GM18520 (cell line): Measurements from ENCODE around the gene HIVEP3.
"Not testable (repeated sequence)": the region's sequence is repeated elsewhere in the genome, so short reads cannot be mapped to it uniquely, and the experiment has no call there.

ENCODE experiments used
- ATAC-seq: cut with Tn5 transposase; IDR thresholded peaks from one replicate; pipeline ENCODE4 v1.9.1; 2021; ENCODE audit not compliant: unreplicated experiment

HIVEP3 gene

DNA sequence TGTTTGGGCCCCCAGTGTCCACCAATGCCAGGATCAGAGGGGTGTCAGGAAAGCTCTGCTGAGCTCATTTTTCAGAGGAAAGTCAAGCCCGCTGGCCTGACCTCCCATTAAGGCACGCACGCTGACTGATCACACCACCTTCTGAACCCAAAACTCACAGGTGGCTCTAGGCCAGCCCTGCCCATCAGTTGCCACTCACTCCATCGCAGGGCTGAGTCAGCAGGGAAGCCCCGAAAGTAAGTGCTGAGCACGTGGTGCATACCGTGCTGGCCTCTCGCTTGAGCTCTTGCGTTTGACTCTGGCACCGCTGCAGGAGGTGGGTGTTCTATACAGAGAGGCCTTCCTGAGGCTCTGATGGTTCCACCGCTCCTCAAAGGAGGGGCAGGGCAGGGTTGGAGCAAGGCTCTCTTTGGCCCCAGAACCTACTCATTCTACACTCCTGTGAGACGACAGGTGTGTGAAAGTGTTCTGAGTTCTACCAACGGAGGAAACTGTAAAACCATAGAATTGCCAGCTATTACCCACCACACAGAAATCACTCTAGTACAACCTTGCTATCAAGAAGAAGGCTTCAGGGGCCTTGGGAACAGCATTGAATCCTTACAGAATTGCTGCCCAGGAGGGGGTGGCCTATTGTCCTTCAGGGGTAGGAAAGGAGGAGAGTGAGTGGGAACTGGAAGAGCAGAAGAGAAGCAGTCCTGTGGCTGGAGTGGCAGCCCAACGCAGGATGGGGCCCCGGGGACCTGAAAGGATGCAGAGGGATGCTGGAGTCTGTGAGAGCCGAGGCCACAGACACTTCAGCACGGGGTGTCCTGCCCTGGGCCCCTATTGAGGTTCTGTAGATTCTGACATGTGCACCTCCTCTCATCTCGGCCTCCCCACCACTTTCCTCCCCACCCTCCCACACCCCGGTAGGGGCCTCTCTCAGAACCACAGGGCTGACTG, 219.5 kb downstream of the HIVEP3 start:
- ATAC-seq: peak; percentile 94

DNA sequence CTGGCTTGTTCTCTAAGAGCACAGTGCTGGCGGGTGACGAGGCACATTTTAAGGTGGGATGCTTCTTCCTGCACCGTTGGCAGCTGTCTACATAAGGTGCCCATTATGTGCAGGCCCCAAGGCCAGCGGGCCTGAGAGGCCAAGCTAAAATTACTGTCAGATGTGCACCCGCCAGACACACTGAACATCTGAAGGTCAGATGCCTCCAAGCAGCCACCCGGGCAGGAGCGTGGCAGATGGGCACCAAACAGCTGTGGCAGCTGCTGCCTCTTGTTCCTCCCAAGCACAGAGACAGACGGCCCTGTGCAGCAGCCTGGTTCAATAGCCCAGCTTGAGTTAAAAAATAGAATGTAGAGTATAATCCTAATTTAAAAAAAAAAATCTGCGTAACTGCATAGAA, 222.3 kb downstream of the HIVEP3 start:
- no peak for ATAC-seq

DNA sequence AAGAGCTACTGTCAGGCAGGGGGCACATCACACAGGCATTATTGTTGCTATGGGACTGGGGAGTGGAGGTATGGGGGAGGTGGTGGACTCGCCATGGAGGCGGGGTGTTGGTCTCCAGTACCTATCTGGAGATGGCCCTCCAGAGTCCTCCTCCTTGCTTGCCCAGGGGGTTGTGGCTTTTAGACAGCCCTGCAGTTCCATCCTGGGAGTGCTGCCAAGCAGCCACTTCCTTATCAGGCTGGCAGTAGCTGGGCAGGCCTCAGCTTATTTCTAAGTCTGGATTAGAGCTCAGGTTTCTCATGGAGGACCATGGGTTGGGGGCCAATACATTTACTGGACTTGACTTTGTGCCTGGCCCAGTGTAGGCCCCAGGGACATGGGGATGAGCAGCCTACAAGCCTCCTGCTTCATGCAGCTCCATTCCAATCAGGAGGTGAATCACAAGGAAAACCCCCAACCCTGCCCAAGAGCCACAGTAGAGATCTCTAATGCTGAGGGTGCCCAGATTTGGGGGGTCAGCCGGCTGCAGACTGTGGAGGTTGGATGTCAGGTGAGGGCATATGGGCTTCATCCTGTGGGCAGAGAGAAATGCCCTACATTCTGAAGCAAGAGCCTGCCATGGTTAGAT, 223.5 kb downstream of the HIVEP3 start:
- ATAC-seq: no peak

DNA sequence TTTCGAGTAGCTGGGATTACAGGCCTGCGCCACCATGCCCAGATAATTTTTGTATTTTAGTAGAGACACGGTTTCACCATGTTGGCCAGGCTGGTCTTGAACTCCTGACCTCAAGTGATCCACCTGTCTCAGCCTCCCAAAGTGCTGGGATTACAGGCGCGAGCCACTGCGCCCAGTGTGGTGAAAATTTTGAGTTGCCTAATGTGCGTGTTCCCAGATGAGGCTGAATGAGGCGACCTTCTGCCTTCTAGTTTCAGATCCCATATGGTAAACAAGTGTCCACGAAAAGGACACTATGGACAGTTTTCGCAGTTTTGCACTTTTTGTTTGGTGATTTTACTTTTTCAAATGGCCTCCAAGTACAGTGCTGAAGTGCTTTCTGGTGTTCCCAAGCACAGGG, 226.8 kb downstream of the HIVEP3 start:
- not testable (repeated sequence) for ATAC-seq

DNA sequence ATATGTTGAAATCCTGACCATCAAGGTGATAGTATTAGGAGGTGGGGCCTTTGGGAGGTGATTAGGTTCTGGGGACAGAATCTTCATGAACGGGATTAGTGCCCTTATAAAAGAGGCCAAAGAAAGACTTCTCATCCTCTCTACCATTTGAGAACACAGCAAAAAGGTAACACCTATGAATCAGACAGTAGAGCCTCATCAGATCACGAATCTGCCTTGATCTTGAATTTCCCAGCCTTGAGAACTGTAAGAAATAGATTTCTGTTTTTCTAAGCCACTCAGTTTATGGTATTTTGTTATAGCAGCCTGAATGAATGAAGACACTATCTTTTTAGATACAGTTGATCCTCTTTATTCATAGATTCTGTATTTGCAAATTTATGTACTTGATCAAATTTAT, 227.3 kb downstream of the HIVEP3 start:
- ATAC-seq: no peak

DNA sequence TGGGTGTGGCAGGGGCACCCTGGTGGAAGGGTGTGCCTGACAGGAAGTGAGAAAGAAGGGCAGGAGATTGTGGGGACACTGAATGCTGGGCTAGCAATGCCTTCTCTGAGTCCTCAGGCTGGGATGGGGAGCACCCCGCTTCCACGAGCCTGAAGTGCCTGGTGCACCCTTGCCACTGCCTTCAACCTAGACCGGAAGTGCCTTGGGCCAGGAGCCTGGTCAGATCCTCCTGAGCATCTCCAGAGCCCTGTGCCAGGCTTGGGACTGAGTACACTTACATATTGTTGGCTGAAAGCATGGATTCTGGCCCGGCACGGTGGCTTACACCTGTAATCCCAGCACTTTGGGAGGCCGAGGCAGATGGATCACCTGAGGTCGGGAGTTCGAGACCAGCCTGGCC, 228.4 kb downstream of the HIVEP3 start:
- no peak for ATAC-seq

DNA sequence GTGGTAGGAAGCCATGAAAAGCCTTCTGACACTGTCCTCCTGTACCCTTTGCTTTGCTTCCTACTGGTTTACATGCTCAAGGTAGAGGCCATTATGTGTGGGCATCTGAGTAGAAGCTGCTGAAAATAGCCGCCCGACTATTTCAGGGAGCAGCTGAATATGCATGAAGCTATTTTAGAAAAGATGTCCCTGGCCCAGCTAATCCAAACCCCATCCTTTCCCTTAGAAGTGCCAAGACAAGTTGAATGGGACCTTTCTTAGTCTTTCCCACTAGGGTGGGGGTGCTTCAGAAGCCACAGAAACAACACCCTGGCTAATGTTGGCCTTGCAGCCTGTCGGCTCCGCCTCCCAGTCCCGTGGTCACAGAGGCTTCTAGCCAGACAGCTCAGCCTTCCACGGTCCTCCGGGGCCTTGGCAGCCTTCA, 229.2 kb downstream of the HIVEP3 start:
- no peak for ATAC-seq

DNA sequence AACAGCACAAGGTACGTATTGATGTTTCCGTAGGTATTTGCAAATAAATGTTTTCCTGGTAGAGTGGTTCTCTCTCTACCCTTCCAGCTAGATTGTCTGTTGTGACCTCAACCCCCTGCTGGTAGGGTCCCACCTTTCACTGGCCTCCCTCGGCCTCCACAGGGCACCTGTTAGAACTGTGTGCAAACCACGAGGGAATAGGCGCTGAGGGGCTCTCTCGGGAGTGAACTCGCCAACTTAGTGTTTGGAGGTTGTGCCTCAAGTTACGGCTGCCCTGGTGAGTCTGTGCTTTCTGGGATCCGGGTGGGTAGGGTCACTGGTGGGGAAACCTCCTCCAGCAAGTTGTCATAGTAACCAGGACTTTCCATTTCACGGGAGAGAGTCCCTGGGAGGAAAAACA, 229.6 kb downstream of the HIVEP3 start:
- no peak for ATAC-seq

DNA sequence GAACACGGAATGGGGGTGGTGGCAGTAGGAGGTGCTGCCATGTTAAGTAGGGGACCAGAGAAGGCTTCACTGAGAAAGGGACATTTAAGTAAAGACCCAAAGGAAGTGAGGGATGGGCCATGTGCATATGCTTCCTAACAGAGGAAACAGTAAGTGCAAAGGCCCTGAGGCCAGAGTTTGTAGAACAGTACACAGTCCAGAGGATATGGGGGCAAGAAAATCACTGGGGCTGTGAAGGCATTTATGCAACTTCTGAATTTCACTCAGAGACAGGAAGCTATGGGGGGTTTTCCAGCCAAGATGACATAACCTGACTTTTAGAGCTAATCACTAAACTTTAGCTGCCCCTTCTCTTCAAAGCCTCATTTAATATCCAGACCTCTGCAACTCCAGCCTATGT, 231.7 kb downstream of the HIVEP3 start:
- no peak for ATAC-seq

DNA sequence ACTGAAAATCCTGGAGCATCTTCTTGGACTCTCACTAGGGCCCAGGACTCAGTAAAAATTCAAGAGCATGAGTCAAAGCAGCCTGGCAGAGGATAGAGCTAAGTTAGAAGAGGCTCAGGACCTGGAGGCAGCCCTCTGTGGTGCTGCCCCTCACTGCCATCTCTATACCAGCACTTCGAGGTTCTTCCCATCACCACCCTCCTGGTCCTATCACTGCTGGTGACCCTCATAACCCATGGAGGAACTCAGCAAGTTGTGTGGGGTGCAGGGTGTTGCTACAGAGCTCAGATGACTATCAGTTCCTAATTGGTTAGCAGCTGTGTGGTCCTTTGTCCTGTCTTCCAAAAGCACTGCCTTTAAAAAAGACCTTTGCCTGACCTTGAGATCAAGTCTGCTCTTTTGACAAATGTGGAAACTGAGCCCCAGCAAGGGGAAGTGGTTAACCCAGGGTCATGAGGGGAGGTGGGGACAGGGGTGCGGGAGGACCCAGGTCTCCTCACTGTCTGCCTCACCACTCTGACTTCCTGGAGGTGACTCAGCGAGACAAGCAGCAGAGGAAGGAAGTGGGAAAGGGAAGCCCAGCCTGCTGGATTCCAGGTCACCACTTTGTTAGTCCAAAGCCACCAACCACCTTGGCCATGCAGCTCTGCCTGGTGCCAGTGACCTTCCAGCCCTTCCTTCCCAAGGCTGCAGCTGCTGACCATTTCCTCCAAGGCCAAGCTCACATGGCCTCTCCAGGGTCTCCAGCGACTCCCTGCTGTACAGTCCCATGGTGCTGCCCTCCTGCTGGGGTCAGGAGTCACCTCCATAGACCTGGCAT, 234.8 kb downstream of the HIVEP3 start:
- ATAC-seq: no peak

DNA sequence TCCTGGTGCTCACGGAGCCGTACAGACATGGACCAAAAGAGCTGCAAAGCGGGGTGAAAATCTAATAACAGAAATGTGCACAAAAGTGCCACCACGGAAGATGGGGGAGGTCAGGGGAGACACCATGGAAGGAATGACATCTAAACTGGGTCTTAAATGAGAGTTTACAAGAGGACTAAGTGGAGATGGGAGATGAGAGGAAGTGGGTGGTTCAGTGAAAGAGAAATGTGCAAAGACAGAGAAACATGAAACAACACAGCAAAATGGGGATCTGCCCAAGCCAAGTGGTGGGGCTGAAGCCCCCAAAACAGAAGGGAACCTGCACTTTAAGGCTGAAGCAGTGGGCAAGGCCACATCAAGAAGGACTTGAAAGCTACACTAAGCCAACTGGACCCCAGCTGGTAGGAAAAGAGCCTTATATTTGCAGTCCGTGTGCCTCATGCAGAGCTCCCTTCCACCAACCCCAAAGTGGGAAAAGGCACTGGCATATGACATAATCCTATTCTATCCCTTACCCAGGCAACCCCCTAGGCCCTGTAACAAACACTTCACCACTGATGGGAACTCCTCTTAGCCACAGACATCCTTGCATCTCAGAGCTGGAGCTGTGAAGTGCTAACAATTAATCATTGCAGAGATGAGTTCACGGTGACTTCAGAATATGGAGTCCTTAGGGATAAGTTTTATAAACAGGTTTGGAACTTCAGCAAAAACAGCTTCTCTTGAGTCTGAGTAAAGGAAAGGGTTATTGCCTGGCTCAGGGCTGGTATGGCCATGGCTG, 235.7 kb downstream of the HIVEP3 start:
- no peak for ATAC-seq

DNA sequence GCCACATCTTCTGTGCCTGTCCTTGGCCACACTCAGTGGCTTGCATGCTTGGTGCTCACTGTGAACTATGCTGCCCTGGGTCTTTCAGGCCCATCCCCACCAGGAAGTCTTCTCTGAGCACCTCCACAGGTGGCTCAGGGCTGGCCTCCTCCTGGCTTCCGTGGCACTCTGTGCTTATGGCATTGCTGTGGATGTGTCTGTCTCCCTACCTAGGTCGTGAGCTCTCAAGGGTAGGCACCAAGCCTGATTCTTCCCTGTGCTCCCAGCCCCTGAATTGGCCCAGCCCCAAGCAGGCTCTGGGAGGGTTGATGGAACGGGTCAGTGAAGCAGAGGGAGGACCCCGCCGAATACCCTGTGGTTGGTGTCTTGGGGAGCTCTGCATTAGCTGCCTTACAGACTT, 236.6 kb downstream of the HIVEP3 start:
- ATAC-seq: no peak

DNA sequence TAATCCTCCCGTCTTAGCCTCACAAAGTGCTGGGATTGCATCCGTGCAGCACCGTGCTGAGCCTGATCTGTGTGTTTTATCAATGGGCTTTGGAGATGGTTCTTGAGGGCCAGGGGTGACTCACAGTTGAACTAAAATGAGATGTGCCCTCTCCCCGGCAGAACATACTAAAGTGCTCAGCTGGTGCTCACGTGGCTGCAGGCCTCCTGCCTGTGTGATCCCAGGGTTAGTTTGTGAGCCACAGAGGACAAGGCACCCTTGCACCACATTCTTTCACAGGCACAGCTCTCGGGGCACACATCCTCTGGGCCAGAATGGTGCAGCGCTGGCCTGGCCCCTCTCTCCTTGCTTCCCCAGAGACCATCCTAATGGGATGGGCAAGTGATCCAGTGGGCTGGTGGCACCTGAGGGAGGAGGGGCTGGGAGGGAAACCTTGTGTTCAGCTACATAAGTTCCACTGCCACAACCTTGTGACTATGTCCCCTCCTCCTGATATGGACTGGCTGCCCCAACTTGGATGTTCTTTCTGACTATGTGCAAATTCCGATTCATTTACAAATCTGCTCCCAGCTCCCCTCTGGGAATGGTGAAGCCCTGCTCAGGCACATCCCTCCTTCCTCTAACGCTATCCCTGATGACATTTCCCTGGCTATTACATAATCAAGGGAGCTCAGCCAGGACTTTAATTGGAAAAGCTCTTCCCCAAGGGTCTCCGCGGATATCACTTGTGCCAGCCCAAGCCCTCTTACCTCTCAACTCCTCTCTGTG, 237.2 kb downstream of the HIVEP3 start:
- no peak for ATAC-seq

DNA sequence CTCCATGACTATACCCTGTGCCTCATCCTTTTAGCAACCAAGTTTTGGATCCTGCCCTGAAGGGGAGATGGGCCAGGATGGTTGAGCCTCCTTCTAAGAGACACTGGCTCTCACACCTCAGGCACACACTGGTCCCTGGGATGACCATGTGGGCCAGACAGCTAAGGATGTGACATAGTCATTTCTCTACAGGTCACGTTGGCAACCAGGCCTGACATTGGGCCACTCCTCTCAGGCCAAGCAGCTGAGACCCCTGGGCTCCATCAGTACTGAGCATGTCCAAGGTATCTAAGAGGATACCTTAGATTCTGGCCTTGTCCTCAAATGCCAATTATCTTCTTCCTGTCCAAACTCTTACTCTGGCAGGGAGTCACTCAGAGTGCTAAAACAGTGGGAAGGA, 238.7 kb downstream of the HIVEP3 start:
- no peak for ATAC-seq

DNA sequence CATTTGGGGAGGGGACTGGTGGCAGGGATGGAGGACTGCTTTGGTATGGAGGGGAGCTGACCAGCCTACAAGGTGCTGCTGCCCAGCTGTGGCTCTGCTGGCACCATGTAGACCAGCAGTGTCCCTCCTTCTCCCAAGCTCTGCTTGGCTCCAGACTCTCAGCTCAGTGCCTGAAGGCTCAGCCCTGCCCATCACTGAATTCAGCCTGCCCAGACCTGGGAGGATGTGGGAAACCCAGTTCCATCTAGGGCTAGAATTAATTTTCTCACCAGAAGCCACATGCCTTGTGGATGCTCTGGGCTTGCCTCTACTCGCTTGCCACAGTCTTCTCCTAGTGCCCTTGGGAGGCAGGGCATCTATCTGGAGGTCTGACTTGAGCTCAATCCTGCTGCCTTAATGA, 239.2 kb downstream of the HIVEP3 start:
- no peak for ATAC-seq

DNA sequence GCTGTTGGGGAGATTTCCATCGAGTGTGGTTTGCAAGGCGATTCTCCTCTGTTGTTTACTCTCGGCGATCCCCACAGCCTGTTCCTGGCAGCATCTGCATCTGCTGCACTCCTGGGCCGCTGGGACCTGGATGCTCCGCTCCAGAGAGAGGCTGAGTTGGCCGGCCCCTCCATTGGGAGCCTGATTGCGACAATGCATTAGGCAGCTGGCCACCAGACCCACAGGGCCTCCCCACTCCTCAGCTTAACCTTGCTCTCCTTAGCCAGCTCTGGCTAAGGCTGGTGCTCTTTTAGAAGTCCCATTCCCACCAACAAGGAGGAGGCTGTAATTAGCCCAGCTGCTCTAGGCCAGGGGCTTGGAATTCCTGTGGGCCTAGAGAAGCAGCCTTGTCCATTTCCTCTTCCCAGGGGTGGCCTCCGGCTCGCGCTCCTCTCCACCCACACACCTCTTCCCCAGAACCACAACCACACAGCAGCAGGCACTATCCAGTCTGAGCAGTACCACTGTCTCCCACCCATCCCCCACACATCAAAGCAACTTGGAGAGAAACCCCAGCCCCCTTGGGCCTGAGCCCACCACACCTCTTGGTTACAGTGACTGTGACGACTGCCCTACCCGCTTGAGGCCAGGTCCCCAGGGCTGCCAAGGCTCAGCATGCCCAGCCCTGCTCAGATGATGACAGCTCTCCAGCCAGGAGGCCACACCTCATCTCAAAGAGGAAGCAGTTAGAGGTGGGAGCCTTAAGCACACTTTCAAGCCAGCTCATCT, 240.4 kb downstream of the HIVEP3 start:
- ATAC-seq: peak; percentile 48

DNA sequence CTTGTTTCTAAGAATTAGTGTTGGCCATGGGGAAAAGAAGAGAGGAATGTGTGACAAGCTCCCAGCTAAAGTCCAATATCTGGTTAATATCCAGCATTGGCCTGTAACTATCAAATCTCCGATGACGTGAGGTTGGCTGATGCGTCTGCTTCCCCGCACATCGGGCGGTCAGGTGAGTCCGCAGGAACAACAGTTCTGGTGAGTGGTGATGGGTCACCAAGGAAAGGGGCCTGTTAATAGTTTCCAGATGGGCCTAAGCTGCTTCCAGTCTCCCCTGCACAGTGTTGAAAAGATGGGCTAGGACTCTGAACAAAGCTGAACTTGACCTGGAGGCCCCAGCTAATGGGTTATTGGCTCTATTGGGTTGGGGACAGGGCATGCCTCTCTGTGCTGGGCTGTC, 241.1 kb downstream of the HIVEP3 start:
- no peak for ATAC-seq

DNA sequence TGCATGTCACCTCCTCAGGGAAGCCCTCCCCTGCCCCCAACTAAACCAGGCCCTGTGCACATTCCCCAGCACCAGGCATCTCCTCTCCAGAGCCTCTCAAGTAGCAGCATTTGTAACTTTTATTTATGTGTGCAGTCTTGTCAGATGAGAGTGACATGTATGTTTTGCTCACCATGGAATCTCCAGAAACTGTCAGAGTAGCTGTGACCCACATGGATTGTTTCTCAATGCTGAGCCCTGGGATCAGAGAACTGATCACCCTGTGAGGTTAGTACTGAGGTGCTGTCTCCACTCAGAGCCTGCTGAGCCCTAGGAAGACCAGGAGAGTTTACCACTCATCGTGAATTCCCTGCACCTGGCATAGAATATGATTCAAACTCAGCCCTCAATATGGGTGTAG, 243.3 kb downstream of the HIVEP3 start:
- ATAC-seq: no peak

DNA sequence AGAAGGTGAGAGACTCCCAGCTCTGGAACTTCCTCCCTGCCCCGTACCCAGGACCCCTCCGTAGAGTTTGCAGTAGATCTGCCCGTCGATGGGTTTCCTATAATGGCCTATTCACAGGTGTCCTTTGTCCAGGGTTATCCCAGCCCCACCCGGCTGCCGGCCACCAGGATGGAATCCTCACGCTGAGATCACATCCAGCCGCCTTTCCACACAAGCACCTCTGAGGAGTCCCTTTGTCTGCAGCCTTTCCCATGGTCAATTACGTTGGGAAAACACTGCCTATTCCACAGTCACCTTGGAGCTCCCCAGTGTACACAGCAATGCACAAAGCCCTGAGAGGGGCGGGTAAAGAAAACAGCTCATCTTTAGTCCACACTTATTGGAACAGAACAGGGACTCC, 244.2 kb downstream of the HIVEP3 start:
- ATAC-seq: no peak
